ENCODE results near the gene ZBTB16.

ZBTB16 gene

DNA sequence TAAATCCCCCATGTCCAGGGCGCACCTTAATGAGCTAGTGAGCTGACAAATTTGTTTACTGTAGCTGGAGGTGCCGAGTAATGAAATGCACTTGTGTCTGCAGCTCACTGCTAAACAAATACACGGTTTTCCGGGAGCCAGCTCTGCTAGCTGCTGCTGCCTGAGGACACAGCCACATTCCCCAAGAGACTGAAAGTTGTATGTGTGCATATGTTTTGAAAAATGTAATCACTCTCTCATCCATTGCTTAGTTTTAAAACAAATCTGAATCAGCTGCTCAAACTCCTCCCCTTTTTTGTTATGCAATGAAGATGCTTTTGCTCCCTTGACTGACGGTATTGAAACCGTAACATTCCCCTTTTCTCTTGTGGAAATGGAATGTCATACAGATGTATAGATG is 174.2 kb downstream of the ZBTB16 start:
- Histone ChIP-seq H3K4me1 (ENCODE audit: low read length) (no peaks in the 10 kb centered on the region), H4K20me1 (ENCODE audit: insufficient read depth, low read length) (no peaks in the 10 kb centered on the region), H2AFZ (ENCODE audit: low read length) (no peak overlapping the region), H3K4me2 (ENCODE audit: low read depth, low read length) (no peak overlapping the region), H3K79me2 (ENCODE audit: low read length) (no peaks in the 10 kb centered on the region), H3K9me3 (replicated peaks; ENCODE audit: insufficient read depth, low read length) (no peaks in the 10 kb centered on the region), H3K4me3 (ENCODE audit: low read length) (no peak overlapping the region), H3K27me3 (replicated peaks; ENCODE audit: insufficient read depth, low read length) (no peaks in the 10 kb centered on the region), H3K9ac (ENCODE audit: low read length) (no peak overlapping the region), H3K9me2 (replicated peaks; ENCODE audit: insufficient read depth, low read length) (no peaks in the 10 kb centered on the region), H3K36me3 (replicated peaks; ENCODE audit: insufficient read depth, low read length) (no peaks in the 10 kb centered on the region), H3F3A (ENCODE audit: insufficient read depth, low read length) (no peaks in the 10 kb centered on the region), H3K27ac (ENCODE audit: low read length) (no peak overlapping the region)
- DNase-seq = no peak
- TF ChIP-seq, protein P1, sequence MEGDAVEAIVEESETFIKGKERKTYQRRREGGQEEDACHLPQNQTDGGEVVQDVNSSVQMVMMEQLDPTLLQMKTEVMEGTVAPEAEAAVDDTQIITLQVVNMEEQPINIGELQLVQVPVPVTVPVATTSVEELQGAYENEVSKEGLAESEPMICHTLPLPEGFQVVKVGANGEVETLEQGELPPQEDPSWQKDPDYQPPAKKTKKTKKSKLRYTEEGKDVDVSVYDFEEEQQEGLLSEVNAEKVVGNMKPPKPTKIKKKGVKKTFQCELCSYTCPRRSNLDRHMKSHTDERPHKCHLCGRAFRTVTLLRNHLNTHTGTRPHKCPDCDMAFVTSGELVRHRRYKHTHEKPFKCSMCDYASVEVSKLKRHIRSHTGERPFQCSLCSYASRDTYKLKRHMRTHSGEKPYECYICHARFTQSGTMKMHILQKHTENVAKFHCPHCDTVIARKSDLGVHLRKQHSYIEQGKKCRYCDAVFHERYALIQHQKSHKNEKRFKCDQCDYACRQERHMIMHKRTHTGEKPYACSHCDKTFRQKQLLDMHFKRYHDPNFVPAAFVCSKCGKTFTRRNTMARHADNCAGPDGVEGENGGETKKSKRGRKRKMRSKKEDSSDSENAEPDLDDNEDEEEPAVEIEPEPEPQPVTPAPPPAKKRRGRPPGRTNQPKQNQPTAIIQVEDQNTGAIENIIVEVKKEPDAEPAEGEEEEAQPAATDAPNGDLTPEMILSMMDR (IDR thresholded peaks at IDR 0.05; ENCODE audit: low read length) = no peak
- TF ChIP-seq EZH2 (optimal IDR thresholded peaks at IDR 0.05; ENCODE audit: low read depth, low read length) = no peak
- no peak for TF ChIP-seq EZH2phosphoT487 (IDR thresholded peaks at IDR 0.05; ENCODE audit: low read length)

DNA sequence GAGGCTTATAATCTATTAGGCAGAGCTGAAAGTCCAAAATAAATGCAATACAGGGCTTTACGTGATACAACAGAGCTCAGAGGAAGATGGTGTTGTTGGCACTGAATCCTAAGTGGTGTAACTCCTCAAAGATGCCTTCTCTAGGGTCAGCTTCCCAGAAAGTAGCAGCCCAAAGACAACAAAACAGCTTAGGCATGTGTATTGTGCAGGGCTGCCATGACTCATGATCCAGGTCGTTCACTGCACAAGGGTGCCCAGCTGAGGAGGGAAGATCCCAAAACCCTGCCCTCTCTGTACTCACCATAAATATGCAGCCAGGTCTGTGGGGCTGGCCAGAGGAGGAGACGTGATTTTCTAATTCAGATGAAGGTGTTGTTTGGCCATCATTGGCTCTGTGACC is 177.3 kb downstream of the ZBTB16 start:
- TF ChIP-seq EZH2 (optimal IDR thresholded peaks at IDR 0.05; ENCODE audit: low read depth, low read length) = no peak
- no peak for TF ChIP-seq EZH2phosphoT487 (IDR thresholded peaks at IDR 0.05; ENCODE audit: low read length)
- TF ChIP-seq, protein P1 (IDR thresholded peaks at IDR 0.05; ENCODE audit: low read length) = no peak
- H3K4me3 ChIP-seq (ENCODE audit: low read length) = no peak overlapping the region
- H3K4me1 ChIP-seq (ENCODE audit: low read length) = no peaks in the 10 kb centered on the region
- no peaks in the 10 kb centered on the region for H3K27me3 ChIP-seq (replicated peaks; ENCODE audit: insufficient read depth, low read length)
- no peaks in the 10 kb centered on the region for H3K9me3 ChIP-seq (replicated peaks; ENCODE audit: insufficient read depth, low read length)
- H3K4me2 ChIP-seq (ENCODE audit: low read depth, low read length) = no peak overlapping the region
- H3K27ac ChIP-seq (ENCODE audit: low read length) = no peak overlapping the region
- no peak for DNase-seq
- H3K79me2 ChIP-seq (ENCODE audit: low read length) = no peaks in the 10 kb centered on the region
- H3K9ac ChIP-seq (ENCODE audit: low read length) = no peak overlapping the region
- H2AFZ ChIP-seq (ENCODE audit: low read length) = no peak overlapping the region
- H3K36me3 ChIP-seq (replicated peaks; ENCODE audit: insufficient read depth, low read length) = no peaks in the 10 kb centered on the region
- H3K9me2 ChIP-seq (replicated peaks; ENCODE audit: insufficient read depth, low read length) = no peaks in the 10 kb centered on the region
- H3F3A ChIP-seq (ENCODE audit: insufficient read depth, low read length) = no peaks in the 10 kb centered on the region
- no peaks in the 10 kb centered on the region for H4K20me1 ChIP-seq (ENCODE audit: insufficient read depth, low read length)

DNA sequence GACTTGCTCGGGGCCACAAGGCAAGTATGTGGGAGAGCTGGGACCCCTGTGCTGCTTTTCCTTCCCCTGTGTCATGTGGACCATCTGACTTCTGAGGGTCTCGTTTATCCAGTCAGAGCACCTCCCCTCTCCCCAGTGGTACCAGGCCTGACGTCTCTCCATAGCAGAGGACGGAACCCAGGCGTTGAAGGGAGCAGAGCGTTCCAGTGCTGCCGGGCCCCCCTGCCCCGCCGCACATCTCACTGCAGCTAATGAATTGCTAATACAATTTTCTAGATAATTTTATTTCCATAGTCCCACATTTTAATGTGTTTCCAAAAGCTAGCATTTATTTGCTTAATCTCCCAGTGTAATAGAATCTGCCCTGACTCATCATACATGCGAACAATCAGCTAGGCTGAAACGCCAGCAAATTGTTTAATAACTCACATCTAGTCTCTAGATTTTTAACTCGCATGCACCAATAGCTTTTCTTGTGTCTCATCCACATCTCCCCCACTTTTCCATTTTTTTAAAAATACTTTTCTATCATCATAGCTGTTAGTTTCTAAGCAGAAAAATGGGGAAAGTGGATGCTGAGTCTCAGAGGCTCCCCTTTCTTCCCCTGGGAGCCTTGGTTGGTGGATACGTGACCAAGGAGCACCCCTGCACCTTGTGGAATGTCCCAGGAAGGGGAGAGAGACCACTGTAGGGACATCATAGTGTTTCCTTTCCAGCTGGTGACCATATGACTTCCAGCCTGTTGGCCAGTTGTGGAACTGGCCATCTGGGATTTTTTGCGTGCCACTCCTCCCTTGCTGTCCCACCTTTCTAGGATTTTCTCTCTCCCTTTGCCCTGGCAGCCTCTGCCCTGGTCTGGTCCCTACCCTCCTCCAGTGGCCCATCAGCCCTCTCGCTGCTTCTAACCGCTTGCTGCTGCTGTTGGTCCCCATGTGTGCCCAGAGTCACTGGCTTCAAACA is 178.1 kb downstream of the ZBTB16 start:
- DNase-seq = no peak
- Histone ChIP-seq H3K9ac (ENCODE audit: low read length) (no peak overlapping the region), H3K27me3 (replicated peaks; ENCODE audit: insufficient read depth, low read length) (no peaks in the 10 kb centered on the region), H3K4me1 (ENCODE audit: low read length) (no peaks in the 10 kb centered on the region), H3K4me2 (ENCODE audit: low read depth, low read length) (no peak overlapping the region), H3K27ac (ENCODE audit: low read length) (no peak overlapping the region), H3K4me3 (ENCODE audit: low read length) (no peak overlapping the region), H4K20me1 (ENCODE audit: insufficient read depth, low read length) (no peaks in the 10 kb centered on the region), H3K9me2 (replicated peaks; ENCODE audit: insufficient read depth, low read length) (no peaks in the 10 kb centered on the region), H2AFZ (ENCODE audit: low read length) (no peak overlapping the region), H3K79me2 (ENCODE audit: low read length) (no peaks in the 10 kb centered on the region), H3F3A (ENCODE audit: insufficient read depth, low read length) (no peaks in the 10 kb centered on the region), H3K36me3 (replicated peaks; ENCODE audit: insufficient read depth, low read length) (no peaks in the 10 kb centered on the region), H3K9me3 (replicated peaks; ENCODE audit: insufficient read depth, low read length) (no peaks in the 10 kb centered on the region)
- no peak for TF ChIP-seq EZH2phosphoT487 (IDR thresholded peaks at IDR 0.05; ENCODE audit: low read length)
- TF ChIP-seq EZH2 (optimal IDR thresholded peaks at IDR 0.05; ENCODE audit: low read depth, low read length) = no peak
- TF ChIP-seq, protein P1 (IDR thresholded peaks at IDR 0.05; ENCODE audit: low read length) = no peak

Data from MM.1S (cell line).